Right lobe of liver (tissue), 4 donors: Measurements from ENCODE around the gene YIPF5.

Experiments
- POLR2A ChIP-seq: fragments of 450-650 bp; IDR thresholded peaks from one replicate; pipeline ENCODE4 v1.6.1; 2017; ENCODE audit warnings: antibody characterized with exemption, mild to moderate bottlenecking
- TF ChIP-seq, protein P1 (sequence below), 4 donors: fragments of 200-600 bp in 3 of 4; fragments of 450-650 bp in 1 of 4; IDR thresholded peaks; one replicate each; pipeline versions ENCODE4 v1.5.1 to v1.8.0; 2016 to 2022; ENCODE audit warnings: antibody characterized with exemption in 4 of 4, mild to moderate bottlenecking in 2 of 4
- donor health status: DM: no; HTN: no; CAD: no.
- donor health status: DM: no; HTN: no; CAD: no.
- donor health status: DM: no; HTN: yes; CAD: no.

DNA sequence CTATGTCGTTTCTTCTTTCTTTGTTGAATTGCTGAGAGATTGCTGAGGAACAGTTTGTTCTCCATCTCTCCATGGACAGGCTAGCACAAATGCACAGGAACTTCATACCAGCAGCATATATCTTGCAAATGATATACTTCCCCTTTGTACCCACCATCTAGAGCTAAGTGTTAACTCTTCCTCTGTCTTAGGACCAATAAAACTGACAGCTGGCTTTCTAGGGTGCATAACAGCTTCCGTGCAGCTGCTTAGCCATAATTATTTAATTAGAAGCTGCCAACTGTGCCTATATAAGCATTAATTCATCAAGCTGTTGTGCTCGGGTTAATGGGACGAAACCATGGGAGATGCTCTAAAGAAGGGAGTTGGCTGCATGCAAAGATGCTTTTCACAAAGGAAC lies 38.9 kb upstream of the YIPF5 start:
- no peak for TF ChIP-seq POLR2A
- TF ChIP-seq, protein P1, sequence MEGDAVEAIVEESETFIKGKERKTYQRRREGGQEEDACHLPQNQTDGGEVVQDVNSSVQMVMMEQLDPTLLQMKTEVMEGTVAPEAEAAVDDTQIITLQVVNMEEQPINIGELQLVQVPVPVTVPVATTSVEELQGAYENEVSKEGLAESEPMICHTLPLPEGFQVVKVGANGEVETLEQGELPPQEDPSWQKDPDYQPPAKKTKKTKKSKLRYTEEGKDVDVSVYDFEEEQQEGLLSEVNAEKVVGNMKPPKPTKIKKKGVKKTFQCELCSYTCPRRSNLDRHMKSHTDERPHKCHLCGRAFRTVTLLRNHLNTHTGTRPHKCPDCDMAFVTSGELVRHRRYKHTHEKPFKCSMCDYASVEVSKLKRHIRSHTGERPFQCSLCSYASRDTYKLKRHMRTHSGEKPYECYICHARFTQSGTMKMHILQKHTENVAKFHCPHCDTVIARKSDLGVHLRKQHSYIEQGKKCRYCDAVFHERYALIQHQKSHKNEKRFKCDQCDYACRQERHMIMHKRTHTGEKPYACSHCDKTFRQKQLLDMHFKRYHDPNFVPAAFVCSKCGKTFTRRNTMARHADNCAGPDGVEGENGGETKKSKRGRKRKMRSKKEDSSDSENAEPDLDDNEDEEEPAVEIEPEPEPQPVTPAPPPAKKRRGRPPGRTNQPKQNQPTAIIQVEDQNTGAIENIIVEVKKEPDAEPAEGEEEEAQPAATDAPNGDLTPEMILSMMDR (IDR thresholded peaks at IDR 0.05): no peak
